WTC11 (cell line): Measurements from ENCODE around the gene TMPRSS2. TPM values are rescaled to one million over a fixed set of nuclear protein-coding genes. Genes with fewer than 3 reads are reported as not detected.

ENCODE experiments used
- ATAC-seq: fragments of 200-7000 bp; cut with Tn5 transposase; 2 replicates; pipeline ENCODE4 v1.10.0; 2021; ENCODE audit warnings: mild to moderate bottlenecking, moderate library complexity
- CTCF ChIA-PET: fragments of 300-600 bp; sonication (Branson Sonifier 250); formaldehyde crosslinking; loops from one replicate; lab custom pipeline; 2021; ENCODE audit warnings: antibody characterized with exemption; lab: Charles Lee
- POLR2A ChIA-PET: fragments of 350-600 bp; sonication (Branson Sonifier 250); formaldehyde crosslinking; loops from one replicate; lab custom pipeline; 2021; ENCODE audit warnings: antibody characterized with exemption; lab: Charles Lee
- DNase-seq: peaks from one replicate; pipeline ENCODE4 v3.0.0; 2021; ENCODE audit warnings: low spot score
- H3K27ac Mint-ChIP-seq: 2 replicates; pipeline ENCODE4 v1.8.0; 2021; ENCODE audit warnings: mixed read lengths
- H3K27me3 Mint-ChIP-seq: 2 replicates; pipeline ENCODE4 v1.8.0; 2021; ENCODE audit warnings: low read depth, mild to moderate bottlenecking, moderate library complexity, mixed read lengths
- H3K36me3 Mint-ChIP-seq: 2 replicates; pipeline ENCODE4 v1.8.0; 2021; ENCODE audit warnings: mixed read lengths
- H3K4me1 Mint-ChIP-seq: 2 replicates; pipeline ENCODE4 v1.8.0; 2022; ENCODE audit warnings: mixed read lengths
- H3K4me3 Mint-ChIP-seq: 2 replicates; pipeline ENCODE4 v1.8.0; 2021; ENCODE audit warnings: mild to moderate bottlenecking, moderate library complexity, mixed read lengths
- H3K9me3 Mint-ChIP-seq: 2 replicates; pipeline ENCODE4 v1.8.0; 2021; ENCODE audit warnings: mixed read lengths
- ATF1 ChIP-seq: sonication (generic); formaldehyde crosslinking; IDR thresholded peaks from 2 replicates; pipeline ENCODE4 v1.8.1; 2023; ENCODE audit warnings: mild to moderate bottlenecking, moderate library complexity, missing genetic modification reagents
- CBFB ChIP-seq: sonication (generic); formaldehyde crosslinking; IDR thresholded peaks from 2 replicates; pipeline ENCODE4 v1.8.1; 2022; ENCODE audit warnings: mild to moderate bottlenecking, low read depth, missing genetic modification reagents
- CDX4 ChIP-seq: fragments of 250-450 bp; sonication (Bioruptor Pico); IDR thresholded peaks from 2 replicates; pipeline ENCODE4 v1.9.0; 2021; ENCODE audit warnings: moderate library complexity, mild to moderate bottlenecking, inconsistent platforms, borderline replicate concordance
- E2F1 ChIP-seq: sonication (generic); formaldehyde crosslinking; IDR thresholded peaks from 2 replicates; pipeline ENCODE4 v1.8.0; 2022; ENCODE audit warnings: mild to moderate bottlenecking, missing genetic modification reagents
- EMX1 ChIP-seq: fragments of 250-450 bp; sonication (Bioruptor Pico); IDR thresholded peaks from 2 replicates; pipeline ENCODE4 v1.8.0; 2021; ENCODE audit warnings: mild to moderate bottlenecking
- FOXP1 ChIP-seq: sonication (generic); formaldehyde crosslinking; IDR thresholded peaks from 2 replicates; pipeline ENCODE4 v1.8.0; 2022; ENCODE audit warnings: missing genetic modification reagents, mild to moderate bottlenecking, moderate library complexity, borderline replicate concordance
- GRHL2 ChIP-seq: fragments of 250-450 bp; sonication (Bioruptor Pico); IDR thresholded peaks from 2 replicates; pipeline ENCODE4 v1.8.0; 2022; ENCODE audit warnings: mild to moderate bottlenecking, moderate library complexity; ENCODE audit not compliant: insufficient replicate concordance, severe bottlenecking
- GTF2I ChIP-seq: fragments of 250-450 bp; sonication (Bioruptor Pico); conservative IDR thresholded peaks from 2 replicates; pipeline ENCODE4 v1.4.0; 2021; ENCODE audit warnings: mild to moderate bottlenecking
- HMGA2 ChIP-seq: fragments of 250-450 bp; sonication (Bioruptor Pico); IDR thresholded peaks from 2 replicates; pipeline ENCODE4 v1.4.0; 2021; ENCODE audit warnings: mild to moderate bottlenecking, moderate library complexity
- MLX ChIP-seq: sonication (generic); formaldehyde crosslinking; IDR thresholded peaks from 2 replicates; pipeline ENCODE4 v1.8.1; 2023; ENCODE audit warnings: mild to moderate bottlenecking, missing genetic modification reagents, moderate library complexity
- MXD4 ChIP-seq: fragments of 250-450 bp; sonication (Bioruptor Pico); IDR thresholded peaks from 2 replicates; pipeline ENCODE4 v1.8.0; 2021; ENCODE audit warnings: mild to moderate bottlenecking, moderate library complexity, borderline replicate concordance
- NFE2L1 ChIP-seq: sonication (generic); formaldehyde crosslinking; IDR thresholded peaks from 2 replicates; pipeline ENCODE4 v1.8.1; 2023; ENCODE audit warnings: missing genetic modification reagents
- NR2C2 ChIP-seq: sonication (generic); formaldehyde crosslinking; IDR thresholded peaks from 2 replicates; pipeline ENCODE4 v1.8.0; 2022; ENCODE audit warnings: mild to moderate bottlenecking, missing genetic modification reagents
- NR3C1 ChIP-seq: sonication (generic); formaldehyde crosslinking; conservative IDR thresholded peaks from 2 replicates; pipeline ENCODE4 v1.8.1; 2023; ENCODE audit warnings: low read depth, mild to moderate bottlenecking, missing genetic modification reagents
- OVOL2 ChIP-seq: fragments of 250-450 bp; sonication (Bioruptor Pico); IDR thresholded peaks from 2 replicates; pipeline ENCODE4 v1.9.0; 2021; ENCODE audit warnings: mild to moderate bottlenecking, borderline replicate concordance
- RELA ChIP-seq: sonication (generic); formaldehyde crosslinking; IDR thresholded peaks from 2 replicates; pipeline ENCODE4 v1.8.1; 2022; ENCODE audit warnings: missing genetic modification reagents, mild to moderate bottlenecking, borderline replicate concordance
- SP1 ChIP-seq: sonication (generic); formaldehyde crosslinking; conservative IDR thresholded peaks from 2 replicates; pipeline ENCODE4 v1.8.1; 2022; ENCODE audit warnings: missing genetic modification reagents
- TEAD4 ChIP-seq: sonication (generic); formaldehyde crosslinking; IDR thresholded peaks from 2 replicates; pipeline ENCODE4 v1.8.0; 2022; ENCODE audit warnings: mild to moderate bottlenecking, missing genetic modification reagents
- ZBTB21 ChIP-seq: sonication (generic); formaldehyde crosslinking; IDR thresholded peaks from 2 replicates; pipeline ENCODE4 v1.8.1; 2023; ENCODE audit warnings: mild to moderate bottlenecking, missing genetic modification reagents, borderline replicate concordance
- ZNF219 ChIP-seq: sonication (generic); formaldehyde crosslinking; IDR thresholded peaks from 2 replicates; pipeline ENCODE4 v1.8.0; 2023; ENCODE audit warnings: missing genetic modification reagents, mild to moderate bottlenecking, borderline replicate concordance
- ZNF317 ChIP-seq: sonication (generic); formaldehyde crosslinking; IDR thresholded peaks from 2 replicates; pipeline ENCODE4 v1.8.1; 2023; ENCODE audit warnings: low read depth, mild to moderate bottlenecking, moderate library complexity, missing genetic modification reagents, borderline replicate concordance
- ZNF425 ChIP-seq: fragments of 250-450 bp; sonication (Bioruptor Pico); conservative IDR thresholded peaks from 2 replicates; pipeline ENCODE4 v1.9.0; 2021; ENCODE audit warnings: mild to moderate bottlenecking
- total RNA-seq: library from RNA; stranded (reverse); gene quantifications from 3 replicates; pipeline ENCODE4 v1.2.3, GENCODE V29; 2021

TMPRSS2 gene
- total RNA-seq, 1 experiment from 2014 or later: 8.5 TPM

GRCh38 chr21:41453198-41453597 lies 54.8 kb downstream of the TMPRSS2 start:
- Mint-ChIP-seq H3K9me3 (no peaks in the 10 kb centered on the region), H3K36me3 (no peaks in the 10 kb centered on the region), H3K4me1 (peaks cover 22% of the 10 kb centered on the region), H3K4me3 (no peak overlapping the region), H3K27ac (no peak overlapping the region)
- ATAC-seq (no peak), DNase-seq (no peak)
- CTCF ChIA-PET: interaction anchor here (1.1 to 1.4 kb wide), 2 partner anchors 170 to 283 kb away, joined by 3 to 4 read pairs; no protein-coding TSS in a partner anchor
- POLR2A ChIA-PET: interaction anchor here (0.6 to 1.5 kb wide), 2 partner anchors 84 to 502 kb away, joined by 3 read pairs; no protein-coding TSS in a partner anchor
- no peak for TF ChIP-seq GRHL2 (CRISPR knock-in tag)
- no peak for TF ChIP-seq TEAD4 (CRISPR knock-in tag)
- TF ChIP-seq NFE2L1 (CRISPR knock-in tag): no peak
- no peak for TF ChIP-seq ZNF317 (CRISPR knock-in tag)
- TF ChIP-seq E2F1 (CRISPR knock-in tag): no peak
- TF ChIP-seq, all 79 proteins: peak for 0
- no peaks in the 10 kb centered on the region for H3K27me3 Mint-ChIP-seq

- Mint-ChIP-seq H3K36me3 (no peaks in the 10 kb centered on the region), H3K4me3 (no peak overlapping the region), H3K27me3 (no peaks in the 10 kb centered on the region; the same call in 1 of the 2 replicates), H3K9me3 (no peaks in the 10 kb centered on the region), H3K4me1 (peaks cover 22% of the 10 kb centered on the region), H3K27ac (no peak overlapping the region)
- ChIA-PET POLR2A (interaction anchor here (1.5 kb wide), 1 partner anchor 83 kb away, joined by 3 read pairs; no protein-coding TSS in a partner anchor), CTCF (interaction anchor here (1.4 kb wide), 1 partner anchor 282 kb away, joined by 3 read pairs; no protein-coding TSS in a partner anchor)
- no peak for DNase-seq
- TF ChIP-seq MXD4 (CRISPR knock-in tag): no peak
- TF ChIP-seq NR3C1 (CRISPR knock-in tag): no peak
- TF ChIP-seq MLX (CRISPR knock-in tag): no peak
- TF ChIP-seq ZNF425 (CRISPR knock-in tag): no peak
- TF ChIP-seq EMX1 (CRISPR knock-in tag): no peak
- TF ChIP-seq TEAD4 (CRISPR knock-in tag): no peak
- TF ChIP-seq ATF1 (CRISPR knock-in tag): no peak
- no peak for TF ChIP-seq HMGA2 (CRISPR knock-in tag)
- TF ChIP-seq OVOL2: no peak
- TF ChIP-seq RELA (CRISPR knock-in tag): no peak
- TF ChIP-seq GTF2I (CRISPR knock-in tag): no peak
- no peak for TF ChIP-seq ZBTB21 (CRISPR knock-in tag)
- ATAC-seq: no peak
Measured at GRCh38 chr21:41451753-41452676, 55.9 kb downstream of the TMPRSS2 start.

- ATAC-seq (no peak), DNase-seq (no peak)
- CTCF ChIA-PET: no interaction called here
- H3K27me3 Mint-ChIP-seq: peaks cover 3% of the 10 kb centered on the region
- H3K27ac Mint-ChIP-seq: no peak overlapping the region
- POLR2A ChIA-PET: no interaction called here
- H3K4me1 Mint-ChIP-seq: peaks cover 23% of the 10 kb centered on the region
- no peak overlapping the region for H3K4me3 Mint-ChIP-seq
- no peaks in the 10 kb centered on the region for H3K9me3 Mint-ChIP-seq
- H3K36me3 Mint-ChIP-seq: no peaks in the 10 kb centered on the region
- TF ChIP-seq MLX (CRISPR knock-in tag): no peak
- no peak for TF ChIP-seq SP1 (CRISPR knock-in tag)
- no peak for TF ChIP-seq ATF1 (CRISPR knock-in tag)
- TF ChIP-seq CDX4 (CRISPR knock-in tag): no peak
- no peak for TF ChIP-seq ZBTB21 (CRISPR knock-in tag)
- TF ChIP-seq FOXP1: no peak
- no peak for TF ChIP-seq NFE2L1 (CRISPR knock-in tag)
- TF ChIP-seq ZNF219: no peak
- no peak for TF ChIP-seq NR2C2 (CRISPR knock-in tag)
- no peak for TF ChIP-seq CBFB
Measured at GRCh38 chr21:41449613-41450012, 58.3 kb downstream of the TMPRSS2 start.
